ENCODE data around the gene LTA. TPM values are rescaled to one million over a fixed set of nuclear protein-coding genes. Genes with fewer than 3 reads are reported as not detected.

LTA gene
- total RNA-seq: not detected
- under 1 TPM in 1 of 2 donors, not detected in 1; 0.05 TPM for polyA plus RNA-seq

- Histone ChIP-seq H3K9ac (ENCODE audit: low read depth in 1 of 2, low read length in 2 of 2) (no peak within 1 kb of the TSS), H3K36me3 (ENCODE audit: control insufficient read depth in 4 of 4, insufficient read depth in 3 of 4, low read depth in 1 of 4, low read length in 3 of 4) (no peaks in the 10 kb centered on the region), H3K4me3 (ENCODE audit: low read depth in 1 of 3, low read length in 3 of 3) (no peak within 1 kb of the TSS), H3K27ac (ENCODE audit: low read depth in 1 of 2, low read length in 2 of 2) (peak within 1 kb of the TSS in 1 of 2 donors; percentile 52), H3K4me1 (ENCODE audit: control insufficient read depth in 4 of 4, insufficient read depth in 4 of 4, low read length in 3 of 4) (no peaks in the 10 kb centered on the region), H3K9me3 (ENCODE audit: control insufficient read depth in 4 of 4, low read length in 3 of 4) (no peaks in the 10 kb centered on the region), H3K27me3 (ENCODE audit: control insufficient read depth in 4 of 4, insufficient read depth in 4 of 4, low read length in 3 of 4) (no peaks in the 10 kb centered on the region)
- WGBS: 85% methylated on average over 27 of the region's 27 CpGs
- no peak for DNase-seq (ENCODE audit: low spot score)
- TF ChIP-seq FOXA1 (IDR thresholded peaks at IDR 0.05) (no peak), ZBTB33 (IDR thresholded peaks at IDR 0.05) (no peak), HNF4A (conservative IDR thresholded peaks at IDR 0.05) (no peak), NR2F2 (IDR thresholded peaks at IDR 0.05) (no peak), CTCF (IDR thresholded peaks at IDR 0.05; ENCODE audit: low read depth, low read length, missing input control) (no peak), MAX (IDR thresholded peaks at IDR 0.05) (no peak), EGR1 (IDR thresholded peaks at IDR 0.05; ENCODE audit: low read depth in 2 of 2) (no peak), SP1 (IDR thresholded peaks at IDR 0.05) (no peak), REST (IDR thresholded peaks at IDR 0.05) (no peak), HNF4G (IDR thresholded peaks at IDR 0.05) (no peak), RXRA (IDR thresholded peaks at IDR 0.05) (no peak), GABPA (IDR thresholded peaks at IDR 0.05 in 1 of 2, conservative IDR thresholded peaks at IDR 0.05 in 1 of 2) (no peak)
Measured at GRCh38 chr6:31572041-31572911, at the start of gene LTA. Gene LTA (plus strand): TSS chr6:31572289. CDS start chr6:31572743, 454 bp downstream.

GRCh38 chr6:31525553-31525931 lies 46.5 kb upstream of the LTA start:
- TF ChIP-seq REST (IDR thresholded peaks at IDR 0.05) (no peak), ATF3 (IDR thresholded peaks at IDR 0.05) (no peak), RXRA (IDR thresholded peaks at IDR 0.05) (no peak), YY1 (IDR thresholded peaks at IDR 0.05) (no peak), JUND (IDR thresholded peaks at IDR 0.05) (no peak), CTCF (IDR thresholded peaks at IDR 0.05; ENCODE audit: low read depth, low read length, missing input control) (no peak), FOXA1 (IDR thresholded peaks at IDR 0.05) (no peak), RAD21 (IDR thresholded peaks at IDR 0.05) (no peak), TAF1 (conservative IDR thresholded peaks at IDR 0.05) (no peak), NR2F2 (IDR thresholded peaks at IDR 0.05) (no peak)
- no peak for DNase-seq (ENCODE audit: low spot score)
- 81% methylated on average over 8 of the region's 8 CpGs for WGBS
- Histone ChIP-seq H3K4me1 (ENCODE audit: control insufficient read depth in 4 of 4, insufficient read depth in 4 of 4, low read length in 3 of 4) (peaks cover 0 to 4% (median 2%) of the 10 kb centered on the region in 4 donors), H3K9ac (ENCODE audit: low read depth in 1 of 2, low read length in 2 of 2) (no peak overlapping the region), H3K36me3 (ENCODE audit: control insufficient read depth in 4 of 4, insufficient read depth in 3 of 4, low read depth in 1 of 4, low read length in 3 of 4) (peaks cover 0 to 11% (median 5%) of the 10 kb centered on the region in 4 donors), H3K4me3 (ENCODE audit: low read depth in 1 of 3, low read length in 3 of 3) (no peak overlapping the region), H3K27ac (ENCODE audit: low read depth in 1 of 2, low read length in 2 of 2) (no peak overlapping the region), H3K27me3 (ENCODE audit: control insufficient read depth in 4 of 4, insufficient read depth in 4 of 4, low read length in 3 of 4) (no peaks in the 10 kb centered on the region), H3K9me3 (ENCODE audit: control insufficient read depth in 4 of 4, low read length in 3 of 4) (no peaks in the 10 kb centered on the region)

Data from liver (tissue), 9 donors.